Measurements from ENCODE around the gene NRXN3.

GRCh38 chr14:79915406-79915805 lies 1745.2 kb downstream of the NRXN3 start:
- TF ChIP-seq CTCF (IDR thresholded peaks at IDR 0.05) = no peak
- no peak for TF ChIP-seq EP300 (IDR thresholded peaks at IDR 0.05)

Data from stomach (tissue), 4 donors.